ENCODE measurements around the gene MTMR12. TPM values are rescaled to one million over a fixed set of nuclear protein-coding genes. Genes with fewer than 3 reads are reported as not detected.

MTMR12 gene, protein sequence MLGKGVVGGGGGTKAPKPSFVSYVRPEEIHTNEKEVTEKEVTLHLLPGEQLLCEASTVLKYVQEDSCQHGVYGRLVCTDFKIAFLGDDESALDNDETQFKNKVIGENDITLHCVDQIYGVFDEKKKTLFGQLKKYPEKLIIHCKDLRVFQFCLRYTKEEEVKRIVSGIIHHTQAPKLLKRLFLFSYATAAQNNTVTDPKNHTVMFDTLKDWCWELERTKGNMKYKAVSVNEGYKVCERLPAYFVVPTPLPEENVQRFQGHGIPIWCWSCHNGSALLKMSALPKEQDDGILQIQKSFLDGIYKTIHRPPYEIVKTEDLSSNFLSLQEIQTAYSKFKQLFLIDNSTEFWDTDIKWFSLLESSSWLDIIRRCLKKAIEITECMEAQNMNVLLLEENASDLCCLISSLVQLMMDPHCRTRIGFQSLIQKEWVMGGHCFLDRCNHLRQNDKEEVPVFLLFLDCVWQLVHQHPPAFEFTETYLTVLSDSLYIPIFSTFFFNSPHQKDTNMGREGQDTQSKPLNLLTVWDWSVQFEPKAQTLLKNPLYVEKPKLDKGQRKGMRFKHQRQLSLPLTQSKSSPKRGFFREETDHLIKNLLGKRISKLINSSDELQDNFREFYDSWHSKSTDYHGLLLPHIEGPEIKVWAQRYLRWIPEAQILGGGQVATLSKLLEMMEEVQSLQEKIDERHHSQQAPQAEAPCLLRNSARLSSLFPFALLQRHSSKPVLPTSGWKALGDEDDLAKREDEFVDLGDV
- total RNA-seq: 10 to 100 TPM; 36.9 to 37.8 TPM
- 10 to 100 TPM in 1 of 2 donors, 1 to 10 TPM in 1; 8.8 to 10.9 TPM for polyA plus RNA-seq
- long read RNA-seq, donor 1, full-length matches to known transcripts: 3 of 14 reads
- long read RNA-seq, donor 1, partial matches to known transcripts: 8 of 14 reads
- long read RNA-seq, donor 1, other reads (novel, unspliced or antisense): 3 of 14 reads
- long read RNA-seq, donor 2, full-length matches to known transcripts: 2 of 48 reads
- long read RNA-seq, donor 2, partial matches to known transcripts: 5 of 48 reads
- long read RNA-seq, donor 2, other reads (novel, unspliced or antisense): 41 of 48 reads

DNA sequence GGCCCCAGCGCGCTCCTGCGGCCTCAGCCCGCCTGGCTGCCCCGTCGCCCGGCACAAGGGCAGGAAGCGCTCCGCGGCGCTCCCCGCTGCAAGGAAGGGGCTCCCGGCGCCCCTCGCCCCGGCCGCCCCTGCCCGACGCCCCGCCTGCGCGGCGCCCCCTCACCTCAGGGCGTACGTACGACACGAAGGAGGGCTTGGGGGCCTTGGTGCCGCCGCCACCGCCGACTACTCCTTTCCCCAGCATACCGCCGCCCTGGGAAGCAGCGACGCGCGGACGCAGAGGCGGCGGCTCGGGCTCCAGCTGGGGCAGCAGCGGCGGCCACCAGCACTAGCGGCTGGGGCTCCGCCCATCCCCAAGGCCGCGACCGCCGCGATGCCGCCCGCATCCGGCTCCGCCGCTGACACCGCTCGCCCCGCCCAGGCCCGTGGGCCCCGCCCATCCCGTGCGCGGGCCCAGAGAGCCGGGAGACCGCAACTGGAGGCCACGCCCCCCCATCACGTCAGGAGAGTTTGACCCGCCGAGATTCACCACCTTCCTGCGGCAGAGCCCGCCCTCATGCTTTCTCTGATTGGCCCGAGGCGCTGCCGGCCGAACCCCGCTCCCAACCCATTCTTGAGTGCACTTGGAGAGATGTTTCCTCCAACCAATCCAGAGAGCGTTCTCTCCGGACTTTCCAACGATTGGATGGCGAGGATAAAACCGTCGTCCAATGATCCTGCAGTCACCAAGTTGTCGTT, at the start of gene MTMR12:
MTMR12 (minus strand) TSS at position 345 of the 738 bp plus-strand sequence; CDS start at position 244, 101 bp downstream.
- Histone ChIP-seq H3K27me3 (ENCODE audit: control insufficient read depth in 1 of 2, insufficient read depth in 2 of 2, low read length in 1 of 2) (no peaks in the 10 kb centered on the region), H3K36me3 (ENCODE audit: control insufficient read depth in 1 of 2, insufficient read depth in 2 of 2, low read length in 1 of 2) (no peaks in the 10 kb centered on the region), H3K4me3 (ENCODE audit: low read length in 2 of 2) (peak within 1 kb of the TSS; percentile 81 to 97), H3K27ac (ENCODE audit: low read depth in 1 of 2, low read length in 2 of 2) (peak within 1 kb of the TSS; percentile 92 to 97), H3K4me1 (ENCODE audit: control insufficient read depth in 1 of 2, insufficient read depth in 2 of 2, low read length in 2 of 2) (no peaks in the 10 kb centered on the region), H3K9me3 (ENCODE audit: control insufficient read depth, low read length) (no peaks in the 10 kb centered on the region)
- ATAC-seq (ENCODE audit: low FRiP score) (peak; percentile 100), DNase-seq (peak; percentile 100)
- intact Hi-C loops (cut with DNase I): loop anchor here (5.0 kb wide), 2 partner anchors 80 to 140 kb away; partner anchors contain the start of gene GOLPH3 (in 1 of the 2)
- WGBS, 2 donors: 1% methylated on average over 61 to 83 of the region's 83 CpGs

DNA sequence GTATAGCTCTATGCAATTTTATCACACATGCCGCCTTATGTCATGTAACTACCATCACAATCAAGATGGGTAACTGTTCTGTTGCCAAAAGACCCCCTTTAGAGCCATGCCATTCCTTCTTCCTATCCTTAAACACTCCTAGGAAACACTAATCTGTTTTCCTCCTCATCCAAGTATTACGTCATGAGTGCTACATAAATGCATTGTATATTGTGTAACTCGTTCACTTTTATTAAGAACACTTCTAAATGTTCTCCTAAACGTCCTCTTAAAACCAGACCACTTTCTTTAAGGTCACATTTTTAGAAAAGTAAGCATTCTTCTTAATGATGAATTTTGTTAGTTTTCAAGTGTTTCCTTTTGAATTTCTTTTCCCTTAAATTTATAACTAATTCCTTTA, 49.8 kb upstream of the MTMR12 start:
- WGBS, 2 donors: 88 to 91% methylated on average over 4 of the region's 4 CpGs
- H3K4me1 ChIP-seq (ENCODE audit: control insufficient read depth in 1 of 2, insufficient read depth in 2 of 2, low read length in 2 of 2): no peaks in the 10 kb centered on the region
- intact Hi-C loops (cut with DNase I): no loop called here
- no peak overlapping the region for H3K27ac ChIP-seq (ENCODE audit: low read depth in 1 of 2, low read length in 2 of 2)
- peaks cover 0 to 2% of the 10 kb centered on the region in 2 donors for H3K36me3 ChIP-seq (ENCODE audit: control insufficient read depth in 1 of 2, insufficient read depth in 2 of 2, low read length in 1 of 2)
- ATAC-seq (ENCODE audit: low FRiP score): no peak
- no peak overlapping the region for H3K4me3 ChIP-seq (ENCODE audit: low read length in 2 of 2)
- H3K27me3 ChIP-seq (ENCODE audit: control insufficient read depth in 1 of 2, insufficient read depth in 2 of 2, low read length in 1 of 2): no peaks in the 10 kb centered on the region
- H3K9me3 ChIP-seq (ENCODE audit: control insufficient read depth, low read length): no peaks in the 10 kb centered on the region
- no peak for DNase-seq

DNA sequence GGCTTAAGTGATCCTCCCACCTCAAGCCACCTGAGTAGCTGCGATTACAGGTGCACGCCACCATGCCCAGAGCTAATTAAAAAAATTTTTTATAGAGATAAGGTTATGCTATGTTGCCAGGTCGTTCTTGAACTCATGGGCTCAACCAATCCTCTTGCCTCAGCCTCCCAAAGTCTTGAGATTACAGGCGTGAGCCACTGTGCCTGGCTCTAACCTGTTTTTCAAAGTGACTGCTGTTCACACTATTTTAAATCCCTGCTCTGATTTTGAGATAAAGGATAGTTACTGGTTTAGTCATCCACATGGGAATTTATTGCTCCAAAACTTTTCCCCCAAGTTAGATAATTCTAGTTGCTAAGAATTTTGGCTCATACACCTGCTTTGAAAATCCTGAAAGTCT, 48.2 kb upstream of the MTMR12 start:
- H3K36me3 ChIP-seq (ENCODE audit: control insufficient read depth in 1 of 2, insufficient read depth in 2 of 2, low read length in 1 of 2): peaks cover 0 to 2% of the 10 kb centered on the region in 2 donors
- no peak for ATAC-seq (ENCODE audit: low FRiP score)
- H3K27me3 ChIP-seq (ENCODE audit: control insufficient read depth in 1 of 2, insufficient read depth in 2 of 2, low read length in 1 of 2): no peaks in the 10 kb centered on the region
- no peaks in the 10 kb centered on the region for H3K9me3 ChIP-seq (ENCODE audit: control insufficient read depth, low read length)
- no peak overlapping the region for H3K4me3 ChIP-seq (ENCODE audit: low read length in 2 of 2)
- WGBS, 2 donors: 89 to 90% methylated on average over 4 of the region's 4 CpGs
- no peak for DNase-seq
- no peaks in the 10 kb centered on the region for H3K4me1 ChIP-seq (ENCODE audit: control insufficient read depth in 1 of 2, insufficient read depth in 2 of 2, low read length in 2 of 2)
- intact Hi-C loops (cut with DNase I): no loop called here
- H3K27ac ChIP-seq (ENCODE audit: low read depth in 1 of 2, low read length in 2 of 2): no peak overlapping the region

DNA sequence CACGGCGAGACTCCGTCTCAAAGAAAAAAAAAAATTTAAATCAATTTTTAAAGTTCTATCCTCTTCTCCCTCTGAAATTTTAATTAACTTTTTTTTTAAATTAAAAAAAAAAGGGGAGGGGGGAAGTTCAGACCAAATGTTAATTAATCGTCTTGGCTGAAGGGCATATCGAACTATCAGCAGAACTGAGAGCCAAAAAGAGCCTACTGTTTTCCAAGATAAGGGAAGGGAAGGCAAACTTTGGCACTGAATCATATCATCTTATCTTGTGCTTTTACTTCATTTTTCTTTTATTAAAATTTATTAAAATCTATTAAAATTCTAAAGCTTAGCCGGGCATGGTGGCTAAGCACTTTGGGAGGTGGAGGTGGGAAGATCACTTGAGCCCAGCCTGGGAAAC, 45.9 kb upstream of the MTMR12 start:
- intact Hi-C loops (cut with DNase I): no loop called here
- DNase-seq (no peak), ATAC-seq (ENCODE audit: low FRiP score) (no peak)
- H3K9me3 ChIP-seq (ENCODE audit: control insufficient read depth, low read length): no peaks in the 10 kb centered on the region
- no peaks in the 10 kb centered on the region for H3K27me3 ChIP-seq (ENCODE audit: control insufficient read depth in 1 of 2, insufficient read depth in 2 of 2, low read length in 1 of 2)
- WGBS, 2 donors: 89% methylated on average over 6 of the region's 6 CpGs
- no peak overlapping the region for H3K27ac ChIP-seq (ENCODE audit: low read depth in 1 of 2, low read length in 2 of 2)
- no peak overlapping the region for H3K4me3 ChIP-seq (ENCODE audit: low read length in 2 of 2)
- no peaks in the 10 kb centered on the region for H3K4me1 ChIP-seq (ENCODE audit: control insufficient read depth in 1 of 2, insufficient read depth in 2 of 2, low read length in 2 of 2)
- peaks cover 0 to 5% of the 10 kb centered on the region in 2 donors for H3K36me3 ChIP-seq (ENCODE audit: control insufficient read depth in 1 of 2, insufficient read depth in 2 of 2, low read length in 1 of 2)

DNA sequence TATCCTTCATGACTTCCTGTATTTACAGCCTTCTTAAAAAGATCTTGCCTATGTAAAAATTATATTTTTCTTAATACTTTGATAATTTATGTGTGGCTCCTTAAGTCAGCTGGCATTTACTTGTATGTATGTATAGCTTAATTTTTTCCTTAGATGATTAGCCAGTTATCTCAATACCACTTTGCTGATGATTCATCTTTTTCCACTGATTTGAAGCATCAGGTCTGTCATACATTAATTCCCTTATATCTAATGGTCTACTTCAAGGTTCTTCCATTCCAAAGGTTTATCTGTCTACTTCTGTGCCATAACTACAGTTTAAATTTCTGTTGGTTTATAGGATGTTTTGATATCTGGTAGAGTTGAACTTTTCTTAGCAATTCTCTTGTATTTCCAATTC, 44.9 kb upstream of the MTMR12 start:
- no peak overlapping the region for H3K4me3 ChIP-seq (ENCODE audit: low read length in 2 of 2)
- ATAC-seq (ENCODE audit: low FRiP score): no peak

DNA sequence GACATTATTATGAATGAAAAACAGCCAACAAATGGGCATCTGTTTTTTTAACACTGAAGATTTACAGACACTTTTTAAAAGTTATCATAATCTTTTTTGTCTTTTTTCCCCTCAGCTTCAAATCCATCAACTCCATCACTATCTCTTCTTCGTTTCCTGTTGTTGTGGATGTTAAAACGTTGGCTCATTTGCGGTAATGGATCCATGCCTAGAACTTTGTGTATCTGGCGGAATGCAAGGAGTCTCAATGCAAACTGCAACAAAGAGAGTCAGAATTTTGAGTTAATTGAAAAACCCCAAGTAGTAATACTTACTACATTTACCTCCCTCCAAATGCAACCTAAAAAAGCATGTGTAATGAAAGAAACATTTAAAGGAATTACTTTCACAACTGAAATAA, 42.9 kb upstream of the MTMR12 start:
- Histone ChIP-seq H3K4me1 (ENCODE audit: control insufficient read depth in 1 of 2, insufficient read depth in 2 of 2, low read length in 2 of 2) (no peaks in the 10 kb centered on the region), H3K27ac (ENCODE audit: low read depth in 1 of 2, low read length in 2 of 2) (no peak overlapping the region), H3K36me3 (ENCODE audit: control insufficient read depth in 1 of 2, insufficient read depth in 2 of 2, low read length in 1 of 2) (peaks cover 0 to 5% of the 10 kb centered on the region in 2 donors), H3K4me3 (ENCODE audit: low read length in 2 of 2) (no peak overlapping the region), H3K27me3 (ENCODE audit: control insufficient read depth in 1 of 2, insufficient read depth in 2 of 2, low read length in 1 of 2) (no peaks in the 10 kb centered on the region), H3K9me3 (ENCODE audit: control insufficient read depth, low read length) (no peaks in the 10 kb centered on the region)
- no peak for ATAC-seq (ENCODE audit: low FRiP score)
- WGBS, 2 donors: 37 to 42% methylated on average over 4 of the region's 4 CpGs
- DNase-seq: no peak
- intact Hi-C loops (cut with DNase I): no loop called here

More for the DNA sequence above, 44.9 kb upstream of the MTMR12 start:
- intact Hi-C loops (cut with DNase I): no loop called here
- peaks cover 0 to 5% of the 10 kb centered on the region in 2 donors for H3K36me3 ChIP-seq (ENCODE audit: control insufficient read depth in 1 of 2, insufficient read depth in 2 of 2, low read length in 1 of 2)
- H3K9me3 ChIP-seq (ENCODE audit: control insufficient read depth, low read length): no peaks in the 10 kb centered on the region
- H3K4me1 ChIP-seq (ENCODE audit: control insufficient read depth in 1 of 2, insufficient read depth in 2 of 2, low read length in 2 of 2): no peaks in the 10 kb centered on the region
- no peaks in the 10 kb centered on the region for H3K27me3 ChIP-seq (ENCODE audit: control insufficient read depth in 1 of 2, insufficient read depth in 2 of 2, low read length in 1 of 2)
- DNase-seq: no peak
- no peak overlapping the region for H3K27ac ChIP-seq (ENCODE audit: low read depth in 1 of 2, low read length in 2 of 2)

DNA sequence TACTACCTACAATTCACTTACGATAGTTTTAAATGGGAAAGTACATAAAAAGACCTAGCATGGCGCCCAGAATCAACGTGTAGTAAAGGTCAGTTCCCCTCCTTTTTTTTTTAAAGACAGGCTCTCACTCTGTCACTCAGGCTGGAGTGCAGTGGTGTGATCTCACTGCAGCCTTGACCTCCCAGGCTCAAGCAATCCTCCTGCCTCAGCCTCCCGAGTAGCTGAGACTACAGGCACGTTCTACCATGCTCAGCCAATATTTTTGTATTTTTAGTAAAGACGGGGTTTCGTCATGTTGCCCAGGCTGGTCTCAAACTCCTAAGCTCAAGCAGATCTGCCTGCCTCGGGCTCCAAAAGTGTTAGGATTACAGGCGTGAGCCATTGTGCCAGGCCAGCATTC, 40.7 kb upstream of the MTMR12 start:
- intact Hi-C loops (cut with DNase I): no loop called here
- Histone ChIP-seq H3K9me3 (ENCODE audit: control insufficient read depth, low read length) (no peaks in the 10 kb centered on the region), H3K4me3 (ENCODE audit: low read length in 2 of 2) (no peak overlapping the region), H3K36me3 (ENCODE audit: control insufficient read depth in 1 of 2, insufficient read depth in 2 of 2, low read length in 1 of 2) (peaks cover 0 to 3% of the 10 kb centered on the region in 2 donors), H3K27ac (ENCODE audit: low read depth in 1 of 2, low read length in 2 of 2) (no peak overlapping the region), H3K4me1 (ENCODE audit: control insufficient read depth in 1 of 2, insufficient read depth in 2 of 2, low read length in 2 of 2) (no peaks in the 10 kb centered on the region), H3K27me3 (ENCODE audit: control insufficient read depth in 1 of 2, insufficient read depth in 2 of 2, low read length in 1 of 2) (no peaks in the 10 kb centered on the region)
- WGBS, 2 donors: 87 to 90% methylated on average over 9 of the region's 9 CpGs
- DNase-seq: no peak
- no peak for ATAC-seq (ENCODE audit: low FRiP score)

DNA sequence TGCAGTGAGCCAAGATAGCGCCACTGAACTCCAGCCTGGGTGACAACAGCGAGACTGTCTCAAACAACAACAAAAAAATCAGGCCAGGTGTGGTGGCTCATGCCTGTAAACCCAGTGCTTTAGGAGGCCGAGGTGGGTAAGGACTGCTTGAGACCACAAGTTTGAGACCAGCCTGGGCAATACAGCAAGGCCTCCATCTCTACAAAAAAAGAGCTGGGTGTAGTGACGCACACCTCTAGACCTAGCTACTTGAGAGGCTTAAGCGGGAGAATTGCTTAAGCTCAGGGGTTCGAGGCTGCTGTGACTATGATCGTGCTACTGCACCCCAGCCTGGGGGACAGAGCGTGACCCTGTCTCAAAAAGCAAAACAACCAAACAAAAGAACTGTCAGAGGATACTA, 39.9 kb upstream of the MTMR12 start:
- 92 to 97% methylated on average over 8 of the region's 8 CpGs for WGBS, 2 donors
- Histone ChIP-seq H3K27ac (ENCODE audit: low read depth in 1 of 2, low read length in 2 of 2) (no peak overlapping the region), H3K27me3 (ENCODE audit: control insufficient read depth in 1 of 2, insufficient read depth in 2 of 2, low read length in 1 of 2) (no peaks in the 10 kb centered on the region), H3K4me3 (ENCODE audit: low read length in 2 of 2) (no peak overlapping the region), H3K36me3 (ENCODE audit: control insufficient read depth in 1 of 2, insufficient read depth in 2 of 2, low read length in 1 of 2) (peaks cover 0 to 3% of the 10 kb centered on the region in 2 donors), H3K4me1 (ENCODE audit: control insufficient read depth in 1 of 2, insufficient read depth in 2 of 2, low read length in 2 of 2) (no peaks in the 10 kb centered on the region), H3K9me3 (ENCODE audit: control insufficient read depth, low read length) (no peaks in the 10 kb centered on the region)
- intact Hi-C loops (cut with DNase I): no loop called here
- no peak for DNase-seq
- no peak for ATAC-seq (ENCODE audit: low FRiP score)

Measured in aorta (tissue), 5 donors.